COLO829 (cell line): ENCODE measurements around the gene OR2B2.

Experiments used
- DNase-seq: peaks from one replicate; pipeline ENCODE4 v3.0.0; 2012; ENCODE audit warnings: low spot score

OR2B2 gene

GRCh38 chr6:27893059-27893835 lies 18.9 kb downstream of the OR2B2 start:
- DNase-seq = peak; percentile 99

DNA sequence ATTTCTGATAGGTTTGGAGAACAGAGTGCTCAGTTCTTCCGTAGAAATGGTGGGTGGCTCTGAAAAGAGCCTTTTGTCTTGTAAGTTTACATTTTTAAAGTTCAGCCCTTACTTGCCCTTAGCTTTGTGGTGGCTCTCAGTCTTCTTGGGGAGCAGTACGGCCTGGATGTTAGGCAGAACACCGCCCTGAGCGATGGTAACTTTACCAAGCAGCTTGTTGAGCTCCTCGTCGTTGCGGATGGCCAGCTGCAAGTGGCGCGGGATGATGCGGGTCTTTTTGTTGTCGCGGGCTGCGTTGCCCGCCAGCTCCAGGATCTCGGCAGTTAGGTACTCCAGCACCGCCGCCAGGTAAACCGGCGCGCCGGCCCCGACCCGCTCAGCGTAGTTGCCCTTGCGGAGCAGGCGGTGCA lies 19.5 kb downstream of the OR2B2 start:
- DNase-seq = no peak

DNA sequence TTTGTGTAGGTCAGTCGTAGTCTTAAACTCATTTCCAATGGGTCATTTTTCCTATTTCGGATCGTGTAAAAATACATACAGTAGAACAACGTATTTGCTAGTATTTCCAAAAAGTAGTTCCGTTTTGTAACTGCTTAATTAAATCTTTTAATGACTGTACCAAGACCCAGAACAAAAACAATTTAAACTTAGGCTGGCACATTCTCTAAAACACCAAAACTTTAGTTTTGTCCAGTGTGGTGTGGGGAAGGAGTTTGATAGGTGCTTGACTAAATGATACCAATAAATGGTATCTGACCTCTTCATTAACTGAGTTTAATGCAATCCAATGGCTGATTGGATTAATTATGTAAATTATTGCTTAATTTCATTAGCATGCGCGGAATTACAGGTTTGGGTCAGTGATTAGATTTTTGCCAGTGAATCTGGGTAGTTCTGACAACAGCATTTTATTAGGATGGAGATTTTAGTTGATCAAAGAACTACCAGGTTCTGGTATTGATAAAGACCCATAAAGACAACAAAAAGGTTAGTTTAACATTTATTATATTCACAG lies 20.8 kb downstream of the OR2B2 start:
- DNase-seq = no peak

DNA sequence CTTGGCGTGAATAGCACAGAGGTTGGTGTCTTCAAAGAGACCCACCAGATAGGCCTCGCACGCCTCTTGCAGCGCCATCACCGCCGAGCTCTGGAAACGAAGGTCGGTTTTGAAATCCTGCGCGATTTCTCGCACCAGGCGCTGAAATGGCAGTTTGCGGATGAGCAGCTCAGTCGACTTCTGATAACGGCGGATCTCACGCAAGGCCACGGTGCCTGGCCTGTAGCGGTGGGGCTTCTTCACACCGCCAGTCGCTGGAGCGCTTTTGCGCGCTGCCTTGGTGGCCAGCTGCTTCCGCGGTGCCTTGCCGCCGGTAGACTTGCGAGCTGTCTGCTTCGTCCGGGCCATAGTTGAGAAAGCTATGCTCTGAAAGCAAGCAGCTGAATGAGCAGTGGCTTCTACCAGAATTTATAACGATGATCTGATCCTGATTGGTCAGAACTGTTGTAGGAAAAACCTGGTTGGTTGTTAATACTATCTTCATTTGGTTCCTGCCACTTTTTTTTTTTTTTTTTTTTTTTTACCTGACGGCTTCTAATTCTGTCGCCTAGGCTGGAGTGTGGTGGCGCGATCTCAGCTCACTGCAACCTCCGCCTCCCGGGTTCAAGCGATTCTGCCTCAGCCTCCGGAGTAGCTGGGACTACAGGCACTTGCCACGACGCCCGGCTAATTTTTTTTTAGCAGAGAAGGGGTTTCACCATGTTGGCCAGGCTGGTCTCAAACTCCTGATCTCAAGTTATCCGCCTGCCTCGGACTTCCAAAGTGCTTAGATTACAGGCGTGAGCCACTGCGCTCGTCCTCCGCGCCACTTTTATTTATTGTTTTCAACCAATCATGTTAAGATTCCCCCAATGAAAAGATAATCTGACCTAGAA lies 21.5 kb downstream of the OR2B2 start:
- peak; percentile 85 for DNase-seq

DNA sequence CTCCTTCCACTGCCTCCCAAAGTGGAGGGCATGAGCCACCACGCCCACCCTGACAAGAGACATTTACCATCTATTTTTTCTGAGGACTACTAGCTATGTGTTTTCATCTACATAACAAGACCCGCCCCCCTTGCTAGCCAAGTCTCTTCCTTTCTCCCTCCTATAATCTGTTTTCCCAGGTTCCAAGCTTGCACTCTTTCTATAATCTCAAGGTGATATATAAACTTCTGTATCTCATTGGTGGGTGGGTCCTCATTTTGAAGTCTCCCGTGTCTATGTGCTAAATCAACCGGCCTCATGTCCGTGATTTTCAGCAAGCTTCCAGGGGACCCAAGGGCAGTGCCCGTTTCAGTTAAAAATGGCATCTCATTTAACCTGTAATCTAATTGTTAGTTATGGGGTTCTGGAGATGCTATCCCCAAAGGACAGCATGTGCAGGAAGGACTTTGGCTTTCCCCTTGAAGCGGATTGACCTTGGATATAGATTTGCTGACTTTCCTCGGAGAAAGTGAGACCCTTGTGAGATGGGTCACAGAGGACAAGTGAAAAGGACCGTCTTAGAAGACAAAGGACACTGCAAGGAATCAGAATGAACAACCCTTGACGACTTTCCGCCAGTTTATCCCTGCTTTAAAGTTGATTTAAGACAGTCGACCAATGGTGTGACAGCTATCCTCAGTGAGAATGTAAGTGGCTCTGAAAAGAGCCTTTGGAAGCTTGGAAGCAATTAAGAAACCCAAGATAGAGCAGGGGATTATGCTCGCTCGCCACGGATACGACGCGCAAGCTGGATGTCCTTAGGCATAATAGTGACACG lies 22.4 kb downstream of the OR2B2 start:
- no peak for DNase-seq

- no peak for DNase-seq
Measured at GRCh38 chr6:27889275-27889627, 22.9 kb downstream of the OR2B2 start.

DNA sequence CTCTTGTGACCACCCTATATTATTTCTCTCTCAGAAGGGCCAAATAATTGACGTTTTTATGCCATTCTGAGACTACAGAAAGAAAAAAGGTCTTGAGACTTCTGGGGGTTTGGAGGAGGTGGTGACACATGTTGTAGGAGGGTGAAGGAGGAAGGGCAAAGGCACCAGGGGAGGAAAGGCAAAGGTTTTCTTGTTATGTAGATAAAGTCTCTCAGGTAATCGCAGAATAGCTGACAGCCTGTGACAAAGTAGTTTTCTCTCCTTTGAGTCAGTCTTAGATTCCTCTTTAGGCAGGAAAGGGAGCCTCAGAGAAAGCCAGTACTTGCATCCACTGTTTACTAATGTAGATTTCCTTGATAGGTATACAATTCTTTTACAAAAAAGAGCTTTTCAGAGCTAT lies 23.6 kb downstream of the OR2B2 start:
- DNase-seq = no peak

DNA sequence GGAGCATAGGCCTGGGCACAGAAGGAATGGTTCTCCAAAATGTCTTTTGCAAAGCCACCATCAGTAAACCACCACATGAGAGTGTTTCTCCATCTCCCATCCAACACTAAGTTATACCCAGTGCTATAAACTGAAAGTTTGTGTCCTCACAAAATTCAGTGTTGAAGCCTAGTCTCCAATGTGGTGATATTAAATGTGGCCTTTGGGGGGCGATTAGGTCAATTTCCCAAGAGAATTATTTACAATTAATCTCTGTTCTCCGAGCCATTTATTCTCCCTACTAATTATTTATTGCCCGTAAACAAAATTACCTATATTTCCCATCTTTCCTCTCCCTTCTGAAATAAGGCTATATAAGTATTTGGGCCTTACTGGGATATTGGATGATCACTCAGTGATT lies 26.1 kb downstream of the OR2B2 start:
- DNase-seq = no peak

DNA sequence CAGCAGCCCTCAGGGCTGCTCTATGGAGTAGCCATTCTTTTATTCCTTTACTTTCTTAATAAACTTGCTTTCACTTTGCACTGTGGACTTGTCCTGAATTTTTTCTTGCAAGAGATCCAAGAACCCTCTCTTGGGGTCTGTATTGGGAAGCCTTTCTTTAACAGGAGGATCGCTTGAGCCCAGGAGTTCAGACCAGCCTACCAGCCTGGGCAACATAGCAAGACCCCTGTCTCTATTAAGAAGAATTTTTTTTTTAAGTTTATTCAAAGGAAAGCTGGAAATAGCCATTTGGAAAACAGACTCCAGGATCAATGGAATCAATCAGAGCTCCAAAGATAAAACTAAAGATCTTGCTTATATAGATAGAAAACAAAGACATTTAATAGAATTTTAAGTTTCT lies 29.1 kb downstream of the OR2B2 start:
- DNase-seq = no peak

GRCh38 chr6:27882624-27883023 lies 29.6 kb downstream of the OR2B2 start:
- no peak for DNase-seq

- no peak for DNase-seq
Measured at GRCh38 chr6:27879837-27880236, 32.4 kb downstream of the OR2B2 start.

- DNase-seq = no peak
Measured at GRCh38 chr6:27874016-27874415, 38.2 kb downstream of the OR2B2 start.

- no peak for DNase-seq
Measured at GRCh38 chr6:27873021-27873940, 38.9 kb downstream of the OR2B2 start.

DNA sequence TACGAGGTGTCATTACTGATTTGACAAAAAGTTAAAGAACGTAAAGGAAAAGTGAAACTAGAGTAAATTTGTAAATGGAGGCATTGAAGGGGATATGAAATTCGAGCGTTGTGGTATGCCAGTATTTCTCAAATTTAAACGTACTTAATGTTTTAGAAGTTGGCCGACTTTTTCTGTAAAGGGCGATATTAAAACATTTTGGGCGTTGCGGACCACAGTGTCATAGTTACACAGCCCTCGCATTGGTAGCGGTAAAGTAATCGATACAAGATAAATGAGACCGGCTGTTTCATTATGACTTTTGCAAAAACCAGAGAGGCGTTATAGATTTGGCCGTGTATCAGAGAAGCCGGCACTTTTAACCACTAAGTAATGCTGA lies 39.6 kb downstream of the OR2B2 start:
- DNase-seq = no peak

DNA sequence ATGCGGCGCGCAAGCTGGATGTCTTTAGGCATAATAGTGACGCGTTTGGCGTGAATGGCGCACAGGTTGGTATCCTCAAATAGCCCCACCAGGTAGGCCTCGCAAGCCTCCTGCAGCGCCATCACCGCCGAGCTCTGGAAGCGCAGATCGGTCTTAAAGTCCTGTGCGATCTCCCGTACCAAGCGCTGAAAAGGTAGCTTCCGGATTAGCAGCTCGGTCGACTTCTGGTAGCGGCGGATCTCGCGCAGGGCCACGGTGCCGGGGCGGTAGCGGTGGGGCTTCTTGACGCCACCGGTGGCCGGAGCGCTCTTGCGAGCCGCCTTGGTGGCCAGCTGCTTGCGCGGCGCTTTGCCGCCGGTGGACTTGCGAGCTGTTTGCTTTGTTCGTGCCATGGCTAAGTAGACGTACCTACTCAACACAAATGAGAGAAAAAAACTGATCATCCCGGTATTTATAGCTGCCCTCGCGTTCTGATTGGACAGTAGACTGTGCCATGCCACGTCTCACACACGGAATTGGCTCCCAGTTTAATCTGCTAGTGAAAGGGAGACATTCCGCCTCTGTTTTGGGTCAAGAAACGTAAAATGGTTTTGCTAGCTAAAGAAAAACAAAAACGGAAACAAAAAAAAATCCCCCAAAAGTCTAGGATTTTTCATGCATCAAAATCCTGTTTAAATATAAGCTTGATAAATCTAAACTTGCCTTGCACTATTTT lies 40.1 kb downstream of the OR2B2 start:
- DNase-seq = peak; percentile 93

DNA sequence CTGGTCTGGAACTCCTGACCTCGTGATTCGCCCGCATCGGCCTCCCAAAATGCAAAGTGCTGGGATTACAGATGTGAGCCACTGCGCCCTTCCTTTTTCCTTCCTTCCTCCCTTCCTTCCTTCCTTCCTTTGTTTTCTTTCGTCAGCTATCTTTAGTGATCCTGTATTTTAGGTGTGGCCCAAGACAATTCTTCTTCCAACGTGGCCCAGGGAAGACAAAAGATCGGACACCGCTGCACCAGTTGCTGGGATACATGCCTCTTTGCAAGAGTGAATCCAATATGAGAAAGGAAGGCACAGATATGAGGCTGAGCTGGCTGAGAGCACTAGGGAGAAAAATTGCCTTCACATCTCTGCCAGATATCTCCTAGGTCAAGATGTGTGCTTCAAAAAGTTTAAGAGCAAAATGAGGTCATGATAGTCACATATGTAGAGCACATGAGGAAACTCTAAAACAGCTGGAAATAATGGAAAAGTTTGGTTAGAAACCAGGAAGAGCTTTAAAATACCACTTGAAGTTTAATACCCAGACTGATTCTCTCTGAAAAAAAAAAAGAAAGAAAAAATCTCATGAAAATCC lies 41.8 kb downstream of the OR2B2 start:
- DNase-seq = no peak

DNA sequence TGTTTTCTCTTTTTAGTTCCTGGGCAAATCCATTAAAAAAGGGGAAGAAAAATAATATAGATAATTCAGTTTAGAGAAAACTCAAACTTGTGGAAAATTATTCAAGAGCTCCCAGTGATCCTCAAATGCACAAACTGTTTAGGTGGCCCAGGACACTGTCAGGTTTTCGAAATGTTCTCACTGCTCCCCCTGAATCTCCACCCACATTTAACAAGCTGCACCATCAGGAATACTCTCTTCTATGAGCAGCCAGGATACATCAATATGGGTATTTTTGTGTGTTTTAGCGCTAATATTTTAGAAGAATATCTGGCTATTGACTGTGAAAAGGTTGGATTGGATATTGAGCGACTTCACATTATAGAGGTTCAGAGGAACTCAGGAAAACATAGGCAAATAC lies 43.9 kb downstream of the OR2B2 start:
- DNase-seq = no peak

GRCh38 chr6:27867945-27868300 lies 44.3 kb downstream of the OR2B2 start:
- DNase-seq = no peak

GRCh38 chr6:27867051-27867944 lies 44.9 kb downstream of the OR2B2 start:
- DNase-seq = no peak
